HCT116 (cell line): ENCODE measurements around the gene PHOX2A. TPM values are rescaled to one million over a fixed set of nuclear protein-coding genes. Genes with fewer than 3 reads are reported as not detected.

Experiments used
- ATAC-seq: fragments of 200-7000 bp; cut with Tn5 transposase; 2 replicates; pipeline ENCODE4 v1.9.1; 2020; ENCODE audit warnings: mild to moderate bottlenecking, moderate library complexity
- BruUV-seq: library from RNA; stranded (reverse); fragments of 400-500 nt; replicated peaks from 2 replicates; lab custom pipeline; 2021; lab: Mats Ljungman, UMichigan
- CTCF ChIA-PET: fragments of 300-600 bp; sonication (Branson Sonifier 250); formaldehyde crosslinking; loops from one replicate; lab custom pipeline; 2021; ENCODE audit warnings: antibody characterized with exemption; lab: Charles Lee
- POLR2A ChIA-PET: fragments of 300-600, 350-600 bp; sonication (Branson Sonifier 250); formaldehyde crosslinking; loops from one replicate; lab custom pipeline; 2021; ENCODE audit warnings: antibody characterized with exemption; lab: Charles Lee
- RAD21 ChIA-PET, 2 experiments: fragments of 300-600 bp; sonication (Branson Sonifier 250); formaldehyde crosslinking; loops; one replicate each; lab custom pipeline; 2023; ENCODE audit warnings: low total read pairs in 2 of 2; ENCODE audit not compliant: uncharacterized antibody in 2 of 2, unreplicated experiment in 2 of 2, low non-redundant PET in 1 of 2; lab: Charles Lee
- DNase-seq: peaks from one replicate; pipeline ENCODE4 v3.0.0-alpha.2; 2010; ENCODE audit warnings: low read depth, low spot score
- H2AFZ ChIP-seq: fragments of 200-600 bp; shearing (Covaris generic), sonication (generic); 2 replicates; pipeline ENCODE4 v1.6.1; 2017; ENCODE audit warnings: low read depth, mixed run types, mixed read lengths, antibody characterized with exemption, low read length; ENCODE audit not compliant: poor library complexity, severe bottlenecking
- H3K27ac ChIP-seq: 2 replicates; pipeline ENCODE4 v1.5.1; 2012; ENCODE audit warnings: low read depth, low read length
- H3K27me3 ChIP-seq: fragments of 200-600 bp; sonication (generic); 2 replicates; pipeline ENCODE4 v1.6.1; 2016; ENCODE audit warnings: mixed run types, low read length, mixed read lengths; ENCODE audit not compliant: insufficient read depth
- H3K36me3 ChIP-seq, 2 experiments: fragments of 200-500 bp in 1 of 2; fragments of 200-600 bp in 1 of 2; sonication (Bioruptor generic) in 1 of 2; sonication (generic) in 1 of 2; 2 replicates each; pipeline versions ENCODE4 v1.5.1 to v1.6.1; 2014 to 2016; ENCODE audit warnings: low read length in 2 of 2, inconsistent platforms in 1 of 2, mixed read lengths in 1 of 2, mixed run types in 1 of 2; ENCODE audit not compliant: insufficient read depth in 2 of 2, control insufficient read depth in 1 of 2
- H3K4me1 ChIP-seq, 2 experiments: fragments of 200-600 bp in 1 of 2; sonication (generic) in 1 of 2; 2 replicates each; pipeline versions ENCODE4 v1.5.1 to v1.6.1; 2012 to 2017; ENCODE audit warnings: low read length in 2 of 2, inconsistent platforms in 1 of 2, mild to moderate bottlenecking in 1 of 2, mixed read lengths in 1 of 2, mixed run types in 1 of 2, moderate library complexity in 1 of 2; ENCODE audit not compliant: insufficient read depth in 2 of 2, control insufficient read depth in 1 of 2
- H3K4me2 ChIP-seq: fragments of 200-600 bp; sonication (generic); 2 replicates; pipeline ENCODE4 v1.6.1; 2017; ENCODE audit warnings: mixed run types, low read length, mixed read lengths
- H3K4me3 ChIP-seq, 2 experiments: fragments of 200-600 bp in 1 of 2; sonication (generic) in 1 of 2; replicated peaks in 1 of 2; 2 replicates each; pipeline ENCODE4 v1.5.1; 2011 to 2016; ENCODE audit warnings: low read length in 2 of 2, control low read depth in 1 of 2, low read depth in 1 of 2, mild to moderate bottlenecking in 1 of 2, mixed read lengths in 1 of 2, mixed run types in 1 of 2
- H3K79me2 ChIP-seq: fragments of 200-600 bp; sonication (generic); 2 replicates; pipeline ENCODE4 v1.6.1; 2017; ENCODE audit warnings: mild to moderate bottlenecking, mixed run types, low read length, moderate library complexity, mixed read lengths; ENCODE audit not compliant: insufficient read depth
- H3K9ac ChIP-seq: fragments of 200-600 bp; sonication (generic); 2 replicates; pipeline ENCODE4 v1.6.1; 2016; ENCODE audit warnings: low read length, mixed read lengths
- H3K9me2 ChIP-seq: fragments of 200-600 bp; sonication (generic), shearing (Covaris generic); 2 replicates; pipeline ENCODE4 v1.6.1; 2017; ENCODE audit warnings: mixed run types, mild to moderate bottlenecking, moderate library complexity; ENCODE audit not compliant: insufficient read depth
- H3K9me3 ChIP-seq, 2 experiments: fragments of 200-500 bp in 1 of 2; fragments of 200-600 bp in 1 of 2; sonication (Bioruptor generic) in 1 of 2; sonication (generic) in 1 of 2; 2 replicates each; pipeline ENCODE4 v1.6.1; 2014 to 2017; ENCODE audit warnings: low read length in 2 of 2, mixed read lengths in 2 of 2, inconsistent platforms in 1 of 2, low read depth in 1 of 2, mild to moderate bottlenecking in 1 of 2, mixed run types in 1 of 2, moderate library complexity in 1 of 2; ENCODE audit not compliant: control insufficient read depth in 1 of 2, insufficient read depth in 1 of 2
- H4K20me1 ChIP-seq: fragments of 200-600 bp; sonication (generic), shearing (Covaris generic); 2 replicates; pipeline ENCODE4 v1.6.1; 2017; ENCODE audit warnings: mixed run types, mild to moderate bottlenecking, moderate library complexity; ENCODE audit not compliant: insufficient read depth
- CBX3 ChIP-seq: IDR thresholded peaks from 2 replicates; pipeline ENCODE4 v1.6.1; 2012; ENCODE audit warnings: low read depth
- CEBPB ChIP-seq: IDR thresholded peaks from 2 replicates; pipeline ENCODE4 v1.6.1; 2012; ENCODE audit warnings: low read depth
- CTCF ChIP-seq, 3 experiments: fragments of 200-600 bp in 1 of 3; sonication (generic) in 1 of 3; IDR thresholded peaks in 2 of 3; conservative IDR thresholded peaks in 1 of 3; 2 replicates each; pipeline ENCODE4 v1.5.1; 2012 to 2017; ENCODE audit warnings: low read depth in 2 of 3, low read length in 2 of 3, antibody characterized with exemption in 1 of 3, borderline replicate concordance in 1 of 3, control low read depth in 1 of 3, mild to moderate bottlenecking in 1 of 3, mixed read lengths in 1 of 3, mixed run types in 1 of 3, moderate library complexity in 1 of 3; ENCODE audit not compliant: insufficient read depth in 1 of 3
- EGR1 ChIP-seq: IDR thresholded peaks from 2 replicates; pipeline ENCODE4 v1.6.1; 2012; ENCODE audit warnings: low read depth
- FOSL1 ChIP-seq: IDR thresholded peaks from 2 replicates; pipeline ENCODE4 v1.6.1; 2012; ENCODE audit warnings: low read depth
- JUND ChIP-seq: IDR thresholded peaks from 2 replicates; pipeline ENCODE4 v1.6.1; 2012
- POLR2A ChIP-seq: IDR thresholded peaks from 2 replicates; pipeline ENCODE4 v1.7.0; 2011; ENCODE audit warnings: borderline replicate concordance; ENCODE audit not compliant: insufficient read depth, insufficient read length; ENCODE audit errors: extremely low read depth
- POLR2AphosphoS5 ChIP-seq: IDR thresholded peaks from 2 replicates; pipeline ENCODE4 v1.6.1; 2011; ENCODE audit warnings: mild to moderate bottlenecking, low read depth, low read length, moderate library complexity
- REST ChIP-seq: IDR thresholded peaks from 2 replicates; pipeline ENCODE4 v1.6.1; 2012; ENCODE audit warnings: low read depth
- SIN3A ChIP-seq: IDR thresholded peaks from 2 replicates; pipeline ENCODE4 v1.6.1; 2012; ENCODE audit warnings: low read depth
- SP1 ChIP-seq: IDR thresholded peaks from 2 replicates; pipeline ENCODE4 v1.6.1; 2012; ENCODE audit warnings: low read depth
- ZBTB33 ChIP-seq: IDR thresholded peaks from 2 replicates; pipeline ENCODE4 v1.6.1; 2011; ENCODE audit warnings: mild to moderate bottlenecking, low read length, moderate library complexity; ENCODE audit not compliant: insufficient replicate concordance; ENCODE audit errors: extremely low read depth
- ZFX ChIP-seq: fragments of 450-650 bp; IDR thresholded peaks from 2 replicates; pipeline ENCODE4 v1.6.1; 2017
- ZNF274 ChIP-seq: fragments of 200-500 bp; sonication (Bioruptor generic); IDR thresholded peaks from 2 replicates; pipeline ENCODE4 v1.6.1; 2014; ENCODE audit warnings: mild to moderate bottlenecking, low read depth, low read length, inconsistent platforms
- intact Hi-C: fragments of 100-400 bp; cut with micrococcal nuclease; formaldehyde crosslinking; loops from 2 replicates; pipeline ENCODE4 v1.10.0; 2022
- total RNA-seq: library from RNA; stranded (reverse); gene quantifications from one replicate; pipeline ENCODE4 v1.2.1, GENCODE V29; 2021; ENCODE audit not compliant: unreplicated experiment

PHOX2A gene
- total RNA-seq, 1 experiment from 2014 or later, result not detected

GRCh38 chr11:72195518-72196270, 48.3 kb downstream of the PHOX2A start:
- ChIA-PET CTCF (no interaction called here), RAD21 (no interaction called here), POLR2A (no interaction called here)
- TF ChIP-seq CTCF (IDR thresholded peaks at IDR 0.05 in 2 of 3, conservative IDR thresholded peaks at IDR 0.05 in 1 of 3; ENCODE audit: borderline replicate concordance in 1 of 3, insufficient read depth in 1 of 3, low read depth in 2 of 3, low read length in 2 of 3), result no peak
- no peak for TF ChIP-seq ZNF274
- TF ChIP-seq JUND, result no peak
- TF ChIP-seq POLR2AphosphoS5, result no peak
- no peak for TF ChIP-seq ZBTB33
- no peak for TF ChIP-seq CBX3
- no peak for TF ChIP-seq ZFX
- no peak for TF ChIP-seq POLR2A
- TF ChIP-seq EGR1, result no peak
- TF ChIP-seq FOSL1, result no peak
- no peak for TF ChIP-seq REST
- no peak for TF ChIP-seq SIN3A
- no peak for TF ChIP-seq CEBPB
- no peak for TF ChIP-seq SP1
- Histone ChIP-seq H3K9ac (no peak overlapping the region), H2AFZ (no peak overlapping the region), H3K4me2 (no peak overlapping the region), H3K9me2 (no peaks in the 10 kb centered on the region), H3K4me1 (peaks cover 13% of the 10 kb centered on the region in 2 experiments; a peak in 3 of 4 replicates), H3K27me3 (no peaks in the 10 kb centered on the region), H3K9me3 (no peaks in the 10 kb centered on the region), H3K4me3 (no peak overlapping the region), H4K20me1 (no peaks in the 10 kb centered on the region), H3K79me2 (no peaks in the 10 kb centered on the region), H3K27ac (no peak overlapping the region), H3K36me3 (no peaks in the 10 kb centered on the region)
- intact Hi-C loops, result no loop called here
- ATAC-seq, result no peak
- no TSS peak for BruUV-seq
- no peak for DNase-seq
